ENCODE results near the gene FMN1. TPM values are rescaled to one million over a fixed set of nuclear protein-coding genes. Genes with fewer than 3 reads are reported as not detected.

FMN1 gene
- total RNA-seq, 2 donors from 2014 or later = 13.7 to 17.1 TPM

- peaks cover 20% of the 10 kb centered on the region for H3K4me1 ChIP-seq
- no peaks in the 10 kb centered on the region for H3K9me3 ChIP-seq
- H3K36me3 ChIP-seq (replicated peaks in 1 of 2; ENCODE audit: insufficient read depth in 1 of 2, low read depth in 2 of 2) = no peaks in the 10 kb centered on the region
- no peak for ATAC-seq
- WGBS, 2 donors = 68 to 93% methylated on average over 2 of the region's 2 CpGs
- H3K4me3 ChIP-seq = no peak overlapping the region
- DNase-seq = no peak
- no peak overlapping the region for H3K27ac ChIP-seq
- intact Hi-C loops (cut with DNase I) = no loop called here
- TF ChIP-seq POLR2A (IDR thresholded peaks at IDR 0.05) (no peak), CTCF (IDR thresholded peaks at IDR 0.05) (no peak)
- H3K27me3 ChIP-seq = no peaks in the 10 kb centered on the region
These were observed 290.1 kb downstream of the FMN1 start for GRCh38 chr15:32904448-32904847.

- intact Hi-C loops (cut with DNase I) = no loop called here
- H3K36me3 ChIP-seq (replicated peaks in 1 of 2; ENCODE audit: insufficient read depth in 1 of 2, low read depth in 2 of 2) = no peaks in the 10 kb centered on the region
- WGBS, 2 donors = 89 to 90% methylated on average over 10 of the region's 10 CpGs
- TF ChIP-seq CTCF (IDR thresholded peaks at IDR 0.05) (no peak), POLR2A (IDR thresholded peaks at IDR 0.05) (no peak)
- peaks cover 20% of the 10 kb centered on the region for H3K4me1 ChIP-seq
- ATAC-seq (no peak), DNase-seq (no peak)
- no peaks in the 10 kb centered on the region for H3K27me3 ChIP-seq
- no peak overlapping the region for H3K27ac ChIP-seq
- H3K4me3 ChIP-seq = no peak overlapping the region
- H3K9me3 ChIP-seq = no peaks in the 10 kb centered on the region
These were observed 290.8 kb downstream of the FMN1 start for GRCh38 chr15:32903591-32904290.

DNA sequence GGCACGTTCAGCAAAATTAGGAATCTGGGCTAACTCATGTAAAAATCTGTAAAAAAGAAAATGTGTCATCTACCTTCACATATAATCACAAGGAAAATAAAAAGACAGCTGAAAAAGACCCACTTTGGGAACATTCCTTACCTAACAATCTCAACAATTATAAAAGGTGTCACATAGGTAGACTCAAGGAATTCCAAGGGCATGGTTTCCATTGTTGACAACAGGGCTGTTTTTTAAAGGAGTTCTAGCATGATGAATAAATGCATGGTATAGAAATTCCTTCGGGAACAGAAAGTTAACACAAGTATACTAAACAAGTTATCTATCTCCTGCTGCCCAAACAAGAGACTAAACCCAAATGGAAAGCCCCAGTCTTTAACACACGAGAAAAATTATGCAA is 292.5 kb downstream of the FMN1 start:
- Histone ChIP-seq H3K4me1 (peaks cover 20% of the 10 kb centered on the region), H3K27ac (no peak overlapping the region), H3K4me3 (no peak overlapping the region), H3K9me3 (no peaks in the 10 kb centered on the region), H3K36me3 (replicated peaks in 1 of 2; ENCODE audit: insufficient read depth in 1 of 2, low read depth in 2 of 2) (no peaks in the 10 kb centered on the region), H3K27me3 (no peaks in the 10 kb centered on the region)
- WGBS, 2 donors = 49 to 61% methylated on average over 3 of the region's 3 CpGs
- ATAC-seq = no peak
- TF ChIP-seq POLR2A (IDR thresholded peaks at IDR 0.05) (no peak), CTCF (IDR thresholded peaks at IDR 0.05) (no peak)
- no peak for DNase-seq
- intact Hi-C loops (cut with DNase I) = no loop called here

DNA sequence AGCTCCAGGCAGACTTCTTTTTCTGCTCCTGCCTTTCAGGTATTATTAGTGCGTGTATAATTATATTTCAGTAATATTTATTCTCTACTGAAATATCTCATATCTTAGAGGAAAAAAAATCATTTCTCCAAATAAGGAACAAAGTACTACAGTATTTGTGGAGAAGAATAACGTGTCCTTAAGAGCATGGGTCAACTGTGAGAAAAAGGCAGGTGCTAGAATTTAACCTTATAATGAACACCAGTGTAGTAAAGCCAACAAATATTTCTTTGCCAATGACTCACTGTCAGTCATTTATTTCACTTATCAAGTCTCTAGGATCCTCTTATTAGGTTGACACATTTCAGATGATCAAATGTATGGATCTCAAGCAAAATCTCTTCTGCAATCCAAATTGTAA is 293.3 kb downstream of the FMN1 start:
- DNase-seq = no peak
- intact Hi-C loops (cut with DNase I) = no loop called here
- peaks cover 20% of the 10 kb centered on the region for H3K4me1 ChIP-seq
- no peak overlapping the region for H3K27ac ChIP-seq
- ATAC-seq = peak; percentile 48
- H3K27me3 ChIP-seq = no peaks in the 10 kb centered on the region
- H3K36me3 ChIP-seq (replicated peaks in 1 of 2; ENCODE audit: insufficient read depth in 1 of 2, low read depth in 2 of 2) = no peaks in the 10 kb centered on the region
- TF ChIP-seq CTCF (IDR thresholded peaks at IDR 0.05) (no peak), POLR2A (IDR thresholded peaks at IDR 0.05) (no peak)
- no peaks in the 10 kb centered on the region for H3K9me3 ChIP-seq
- H3K4me3 ChIP-seq = no peak overlapping the region
- 38% methylated on average over 2 of the region's 2 CpGs for WGBS, 2 donors

- intact Hi-C loops (cut with DNase I) = no loop called here
- WGBS, 2 donors = 62 to 73% methylated on average over 6 of the region's 6 CpGs
- H3K27ac ChIP-seq = no peak overlapping the region
- H3K4me3 ChIP-seq = no peak overlapping the region
- ATAC-seq = no peak
- no peaks in the 10 kb centered on the region for H3K27me3 ChIP-seq
- H3K9me3 ChIP-seq = no peaks in the 10 kb centered on the region
- no peak for TF ChIP-seq CTCF (IDR thresholded peaks at IDR 0.05)
- no peak for TF ChIP-seq POLR2A (IDR thresholded peaks at IDR 0.05)
- peaks cover 20% of the 10 kb centered on the region for H3K4me1 ChIP-seq
- DNase-seq = no peak
- H3K36me3 ChIP-seq (replicated peaks in 1 of 2; ENCODE audit: insufficient read depth in 1 of 2, low read depth in 2 of 2) = no peaks in the 10 kb centered on the region
These were observed 295.4 kb downstream of the FMN1 start for GRCh38 chr15:32899126-32899596.

All from body of pancreas (tissue), 4 donors.